Measurements from ENCODE around the gene CELSR3.

The CELSR3 gene

GRCh38 chr3:48655606-48656005 lies 7.1 kb downstream of the CELSR3 start:
- H3K4me3 ChIP-seq (ENCODE audit: low read length), result no peak overlapping the region
- no peak overlapping the region for H3K4me2 ChIP-seq (ENCODE audit: low read length)
- no peaks in the 10 kb centered on the region for H3K27me3 ChIP-seq (ENCODE audit: insufficient read depth, low read length, poor library complexity)
- no peaks in the 10 kb centered on the region for H3K36me3 ChIP-seq (ENCODE audit: control insufficient read depth, insufficient read depth, low read length)
- no peak overlapping the region for H3K27ac ChIP-seq (ENCODE audit: low read depth, low read length)
- no peak overlapping the region for H3K18ac ChIP-seq (ENCODE audit: low read length)
- H3K4ac ChIP-seq (ENCODE audit: low read depth, low read length), result no peak overlapping the region
- no peak overlapping the region for H2AK5ac ChIP-seq (ENCODE audit: low read length)
- DNase-seq, result no peak
- no peak overlapping the region for H4K5ac ChIP-seq (ENCODE audit: low read length)
- peak overlapping the region; percentile 84 for H3K56ac ChIP-seq (ENCODE audit: low read length)
- H3K4me1 ChIP-seq (ENCODE audit: control insufficient read depth, low read depth, low read length), result peaks cover 6% of the 10 kb centered on the region
- WGBS (ENCODE audit: extremely low coverage, insufficient coverage, low lambda C conversion rate), result no CpG with 5 or more reads among the region's 30 CpGs
- no peak overlapping the region for H4K8ac ChIP-seq (ENCODE audit: low read depth, low read length)
- H2BK120ac ChIP-seq (ENCODE audit: low read depth, low read length), result no peak overlapping the region
- H3K9ac ChIP-seq (ENCODE audit: low read length), result peak overlapping the region; percentile 63
- H2BK15ac ChIP-seq (replicated peaks; ENCODE audit: low read depth), result no peak overlapping the region
- H3K79me2 ChIP-seq (ENCODE audit: control insufficient read depth, insufficient read depth, low read length), result no peaks in the 10 kb centered on the region
- H3K23ac ChIP-seq (ENCODE audit: low read length), result no peak overlapping the region
- H3K79me1 ChIP-seq (ENCODE audit: low read length), result no peaks in the 10 kb centered on the region
- no peak overlapping the region for H2BK5ac ChIP-seq (ENCODE audit: low read length)

GRCh38 chr3:48655063-48655462 lies 7.6 kb downstream of the CELSR3 start:
- H3K27ac ChIP-seq (ENCODE audit: low read depth, low read length), result no peak overlapping the region
- no CpG with 5 or more reads among the region's 12 CpGs for WGBS (ENCODE audit: extremely low coverage, insufficient coverage, low lambda C conversion rate)
- H3K23ac ChIP-seq (ENCODE audit: low read length), result no peak overlapping the region
- H3K79me2 ChIP-seq (ENCODE audit: control insufficient read depth, insufficient read depth, low read length), result no peaks in the 10 kb centered on the region
- no peak overlapping the region for H3K4me2 ChIP-seq (ENCODE audit: low read length)
- no peak overlapping the region for H4K5ac ChIP-seq (ENCODE audit: low read length)
- no peak for DNase-seq
- H3K4me3 ChIP-seq (ENCODE audit: low read length), result no peak overlapping the region
- no peaks in the 10 kb centered on the region for H3K79me1 ChIP-seq (ENCODE audit: low read length)
- H2BK15ac ChIP-seq (replicated peaks; ENCODE audit: low read depth), result no peak overlapping the region
- no peak overlapping the region for H2BK120ac ChIP-seq (ENCODE audit: low read depth, low read length)
- peaks cover 6% of the 10 kb centered on the region for H3K4me1 ChIP-seq (ENCODE audit: control insufficient read depth, low read depth, low read length)
- no peak overlapping the region for H3K9ac ChIP-seq (ENCODE audit: low read length)
- H3K27me3 ChIP-seq (ENCODE audit: insufficient read depth, low read length, poor library complexity), result no peaks in the 10 kb centered on the region
- no peak overlapping the region for H4K8ac ChIP-seq (ENCODE audit: low read depth, low read length)
- H3K36me3 ChIP-seq (ENCODE audit: control insufficient read depth, insufficient read depth, low read length), result no peaks in the 10 kb centered on the region
- no peak overlapping the region for H2AK5ac ChIP-seq (ENCODE audit: low read length)
- no peak overlapping the region for H3K4ac ChIP-seq (ENCODE audit: low read depth, low read length)
- H2BK5ac ChIP-seq (ENCODE audit: low read length), result no peak overlapping the region
- peak overlapping the region; percentile 84 for H3K56ac ChIP-seq (ENCODE audit: low read length)
- H3K18ac ChIP-seq (ENCODE audit: low read length), result no peak overlapping the region

- no CpG with 5 or more reads among the region's 15 CpGs for WGBS (ENCODE audit: extremely low coverage, insufficient coverage, low lambda C conversion rate)
- H3K27me3 ChIP-seq (ENCODE audit: insufficient read depth, low read length, poor library complexity), result no peaks in the 10 kb centered on the region
- H3K36me3 ChIP-seq (ENCODE audit: control insufficient read depth, insufficient read depth, low read length), result no peaks in the 10 kb centered on the region
- no peak overlapping the region for H3K27ac ChIP-seq (ENCODE audit: low read depth, low read length)
- H2BK120ac ChIP-seq (ENCODE audit: low read depth, low read length), result no peak overlapping the region
- H2BK5ac ChIP-seq (ENCODE audit: low read length), result no peak overlapping the region
- H3K23ac ChIP-seq (ENCODE audit: low read length), result no peak overlapping the region
- no peak overlapping the region for H3K56ac ChIP-seq (ENCODE audit: low read length)
- H3K9ac ChIP-seq (ENCODE audit: low read length), result no peak overlapping the region
- no peaks in the 10 kb centered on the region for H3K79me2 ChIP-seq (ENCODE audit: control insufficient read depth, insufficient read depth, low read length)
- no peak overlapping the region for H3K4me2 ChIP-seq (ENCODE audit: low read length)
- no peak overlapping the region for H2BK15ac ChIP-seq (replicated peaks; ENCODE audit: low read depth)
- H3K4ac ChIP-seq (ENCODE audit: low read depth, low read length), result no peak overlapping the region
- no peak overlapping the region for H4K8ac ChIP-seq (ENCODE audit: low read depth, low read length)
- H3K4me1 ChIP-seq (ENCODE audit: control insufficient read depth, low read depth, low read length), result peaks cover 6% of the 10 kb centered on the region
- no peak overlapping the region for H3K18ac ChIP-seq (ENCODE audit: low read length)
- H3K79me1 ChIP-seq (ENCODE audit: low read length), result no peaks in the 10 kb centered on the region
- DNase-seq, result no peak
- H2AK5ac ChIP-seq (ENCODE audit: low read length), result no peak overlapping the region
- no peak overlapping the region for H4K5ac ChIP-seq (ENCODE audit: low read length)
- H3K4me3 ChIP-seq (ENCODE audit: low read length), result no peak overlapping the region
Measured at GRCh38 chr3:48652923-48653715, 9.6 kb downstream of the CELSR3 start.

GRCh38 chr3:48651771-48652170 lies 10.9 kb downstream of the CELSR3 start:
- Histone ChIP-seq H3K56ac (ENCODE audit: low read length) (no peak overlapping the region), H3K4me3 (ENCODE audit: low read length) (no peak overlapping the region), H3K18ac (ENCODE audit: low read length) (no peak overlapping the region), H3K79me2 (ENCODE audit: control insufficient read depth, insufficient read depth, low read length) (no peaks in the 10 kb centered on the region), H2BK15ac (replicated peaks; ENCODE audit: low read depth) (no peak overlapping the region), H3K36me3 (ENCODE audit: control insufficient read depth, insufficient read depth, low read length) (no peaks in the 10 kb centered on the region), H3K27me3 (ENCODE audit: insufficient read depth, low read length, poor library complexity) (no peaks in the 10 kb centered on the region), H3K9ac (ENCODE audit: low read length) (no peak overlapping the region), H3K4ac (ENCODE audit: low read depth, low read length) (no peak overlapping the region), H2AK5ac (ENCODE audit: low read length) (no peak overlapping the region), H4K5ac (ENCODE audit: low read length) (no peak overlapping the region), H2BK5ac (ENCODE audit: low read length) (no peak overlapping the region), H3K27ac (ENCODE audit: low read depth, low read length) (no peak overlapping the region), H2BK120ac (ENCODE audit: low read depth, low read length) (no peak overlapping the region), H4K8ac (ENCODE audit: low read depth, low read length) (no peak overlapping the region), H3K79me1 (ENCODE audit: low read length) (no peaks in the 10 kb centered on the region), H3K4me1 (ENCODE audit: control insufficient read depth, low read depth, low read length) (peaks cover 6% of the 10 kb centered on the region), H3K23ac (ENCODE audit: low read length) (no peak overlapping the region), H3K4me2 (ENCODE audit: low read length) (no peak overlapping the region)
- no peak for DNase-seq
- no CpG with 5 or more reads among the region's 11 CpGs for WGBS (ENCODE audit: extremely low coverage, insufficient coverage, low lambda C conversion rate)

- Histone ChIP-seq H2BK5ac (ENCODE audit: low read length) (no peak overlapping the region), H3K79me2 (ENCODE audit: control insufficient read depth, insufficient read depth, low read length) (no peaks in the 10 kb centered on the region), H2BK15ac (replicated peaks; ENCODE audit: low read depth) (no peak overlapping the region), H3K79me1 (ENCODE audit: low read length) (no peaks in the 10 kb centered on the region), H3K36me3 (ENCODE audit: control insufficient read depth, insufficient read depth, low read length) (no peaks in the 10 kb centered on the region), H3K4me1 (ENCODE audit: control insufficient read depth, low read depth, low read length) (peaks cover 2% of the 10 kb centered on the region), H3K56ac (ENCODE audit: low read length) (no peak overlapping the region), H4K5ac (ENCODE audit: low read length) (no peak overlapping the region), H4K8ac (ENCODE audit: low read depth, low read length) (no peak overlapping the region), H3K18ac (ENCODE audit: low read length) (no peak overlapping the region), H3K27me3 (ENCODE audit: insufficient read depth, low read length, poor library complexity) (no peaks in the 10 kb centered on the region), H2BK120ac (ENCODE audit: low read depth, low read length) (no peak overlapping the region), H3K27ac (ENCODE audit: low read depth, low read length) (no peak overlapping the region), H3K4me2 (ENCODE audit: low read length) (no peak overlapping the region), H3K4me3 (ENCODE audit: low read length) (no peak overlapping the region), H3K23ac (ENCODE audit: low read length) (no peak overlapping the region), H2AK5ac (ENCODE audit: low read length) (no peak overlapping the region), H3K4ac (ENCODE audit: low read depth, low read length) (no peak overlapping the region), H3K9ac (ENCODE audit: low read length) (no peak overlapping the region)
- no CpG with 5 or more reads among the region's 12 CpGs for WGBS (ENCODE audit: extremely low coverage, insufficient coverage, low lambda C conversion rate)
- no peak for DNase-seq
Measured at GRCh38 chr3:48650723-48651122, 12.0 kb downstream of the CELSR3 start.

Measured in mesendoderm (in vitro differentiated cells).